GM20431 (cell line): ENCODE data around the gene DGCR2.
"Not testable (repeated sequence)": the region's sequence is repeated elsewhere in the genome, so short reads cannot be mapped to it uniquely, and the experiment has no call there.

Experiments used
- in situ Hi-C: fragments of 300-500 bp; cut with MseI, MboI; formaldehyde crosslinking; loops from one replicate; pipeline ENCODE4 v1.15.0; 2020; ENCODE audit warnings: low sequenced_read_pairs; ENCODE audit not compliant: unreplicated experiment

DGCR2 gene

DNA sequence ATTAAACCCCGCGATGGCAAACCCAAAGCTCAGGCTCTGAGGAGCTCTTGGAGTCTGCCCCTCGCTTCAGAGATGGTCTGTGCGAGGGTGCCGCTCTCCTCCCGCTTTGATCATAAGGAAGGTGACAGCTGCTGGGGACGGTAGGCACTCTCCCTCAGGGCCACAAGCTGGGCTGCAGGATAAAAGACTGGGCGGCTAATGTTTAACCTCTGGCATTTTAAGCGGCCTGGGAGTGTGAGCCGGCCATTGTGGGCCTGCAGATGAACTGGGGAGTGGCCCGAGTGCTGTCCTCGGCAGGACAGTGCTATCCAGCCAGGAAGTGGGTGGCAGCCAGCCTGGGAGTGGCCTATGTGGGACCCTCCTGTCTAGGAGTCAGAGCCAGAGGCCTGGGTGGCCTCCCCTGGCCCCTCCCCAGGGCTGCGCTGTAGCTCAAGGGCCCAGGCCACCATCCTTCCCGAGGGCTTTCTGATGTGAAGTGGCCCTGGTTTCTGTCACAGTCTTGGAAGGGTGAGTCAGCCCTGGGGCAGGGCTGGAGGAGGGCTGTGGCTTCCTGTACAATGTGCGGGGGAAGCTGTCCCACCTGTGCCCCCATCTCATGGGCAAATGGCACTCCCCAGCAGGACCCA, 127.4 kb downstream of the DGCR2 start:
- in situ Hi-C loops = no loop called here

DNA sequence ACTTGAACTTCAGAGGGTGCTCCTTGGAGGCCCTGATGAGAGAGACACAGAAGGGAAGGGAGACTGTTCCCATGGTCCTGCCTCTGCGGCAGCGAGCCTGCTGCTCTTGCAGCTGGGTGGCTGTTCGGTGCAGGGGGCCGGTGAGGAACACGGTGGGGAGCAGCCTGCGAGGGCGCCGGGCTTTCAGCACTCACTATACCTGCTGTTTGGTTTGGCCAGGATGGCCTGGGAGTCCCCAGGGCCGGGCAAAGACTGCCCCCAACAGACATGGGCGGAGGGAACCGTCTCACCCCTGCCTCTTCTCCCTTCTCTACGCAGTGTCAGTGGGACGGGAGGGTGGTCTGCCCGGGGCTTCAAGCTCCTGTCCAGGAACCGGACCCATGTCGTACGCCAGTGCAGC, 128.2 kb downstream of the DGCR2 start:
- in situ Hi-C loops = no loop called here

DNA sequence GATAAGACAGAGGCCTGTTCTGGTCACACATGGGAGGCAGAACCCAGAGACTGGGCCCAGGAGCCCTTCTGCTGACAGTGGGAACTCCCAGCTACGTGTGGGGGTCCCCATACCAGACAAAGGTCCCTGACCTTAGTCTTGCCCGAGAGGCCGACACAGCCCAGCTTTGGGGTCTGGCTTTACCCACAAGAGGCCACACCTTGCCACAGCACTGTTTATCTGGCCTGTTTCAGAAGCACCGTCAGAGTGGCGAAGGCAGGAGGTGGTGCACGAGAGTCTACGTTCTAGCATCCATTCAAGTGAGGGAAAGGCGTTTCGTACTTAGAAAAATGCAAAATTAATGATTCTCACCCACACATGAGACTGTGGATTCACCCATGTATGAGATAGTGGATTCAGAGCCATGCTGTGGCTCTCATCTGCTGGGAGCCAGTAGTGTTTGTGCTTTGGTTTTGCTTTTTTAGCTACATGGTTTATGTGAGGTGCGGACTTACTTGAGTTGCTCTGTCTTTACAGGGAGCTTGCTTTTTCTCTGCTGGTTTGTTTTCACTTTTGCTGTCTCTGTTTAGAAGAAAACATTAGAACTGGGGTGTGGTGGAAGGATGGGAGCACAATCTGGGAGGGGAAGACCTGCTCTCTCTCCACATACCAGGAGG, 129.5 kb downstream of the DGCR2 start:
- in situ Hi-C loops = no loop called here

GRCh38 chr22:18991821-18992442, 130.3 kb downstream of the DGCR2 start:
- in situ Hi-C loops = no loop called here

GRCh38 chr22:18991138-18991432, 131.1 kb downstream of the DGCR2 start:
- in situ Hi-C loops = no loop called here

DNA sequence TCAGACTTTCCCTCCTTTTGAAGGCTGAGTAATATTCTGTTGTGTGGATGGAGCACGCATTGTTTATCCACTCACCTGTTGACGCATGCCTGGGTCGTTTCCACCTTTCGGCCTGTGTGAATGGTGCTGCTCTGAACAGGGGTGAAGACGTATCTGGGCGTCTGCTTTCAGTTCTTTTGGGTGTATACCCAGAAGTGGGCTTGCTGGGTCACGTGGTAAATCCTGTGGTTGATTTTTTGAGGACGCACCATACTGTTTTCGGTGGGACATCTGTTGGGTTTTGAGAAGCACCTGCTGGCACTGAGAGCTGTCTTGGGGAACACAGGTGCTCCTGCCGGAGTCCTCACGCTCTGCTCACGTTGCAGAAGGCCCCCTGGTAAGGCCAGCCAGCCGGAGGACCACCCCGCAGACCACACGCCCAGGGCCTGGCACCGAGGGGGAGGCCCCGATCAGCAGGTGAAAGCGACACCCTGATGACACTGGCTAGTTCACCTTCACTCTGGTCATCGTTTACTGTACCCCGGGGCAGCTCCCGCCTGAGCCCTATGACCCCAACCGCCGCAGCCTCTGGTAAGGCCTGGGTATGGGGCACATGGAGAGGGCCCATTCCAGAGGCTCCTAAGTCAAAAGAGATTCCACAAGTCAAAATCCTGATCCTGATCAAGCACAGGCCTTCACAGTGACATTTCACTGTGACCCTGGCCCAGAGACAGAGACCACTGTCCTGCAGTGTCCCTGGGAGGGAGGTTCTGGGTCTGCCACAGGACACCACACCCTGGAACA, 131.7 kb downstream of the DGCR2 start:
- in situ Hi-C loops = no loop called here

GRCh38 chr22:18988958-18989357, 133.3 kb downstream of the DGCR2 start:
- in situ Hi-C loops = no loop called here

- in situ Hi-C loops = no loop called here
These were observed 134.4 kb downstream of the DGCR2 start for GRCh38 chr22:18987765-18988164.

DNA sequence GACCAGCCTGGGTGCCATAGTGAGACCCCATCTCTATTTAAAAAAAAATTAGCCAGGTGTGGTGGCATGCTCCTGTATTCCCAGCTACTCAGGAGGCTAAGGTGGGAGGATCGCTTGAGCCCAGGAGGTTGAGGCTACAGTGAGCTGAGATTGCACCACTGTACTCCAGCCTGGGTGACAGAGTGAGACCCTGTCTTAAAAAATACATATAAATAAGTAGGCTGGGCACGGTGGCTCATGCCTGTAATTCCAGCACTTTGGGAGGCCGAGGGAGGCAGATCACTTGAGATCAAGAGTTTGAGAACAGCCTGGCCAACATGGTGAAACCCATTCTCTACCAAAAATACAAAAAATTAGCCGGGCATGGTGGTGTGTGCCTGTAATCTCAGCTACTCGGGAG, 135.1 kb downstream of the DGCR2 start:
- in situ Hi-C loops = not testable (repeated sequence)
